ENCODE results near the gene KHDC4.

DNA sequence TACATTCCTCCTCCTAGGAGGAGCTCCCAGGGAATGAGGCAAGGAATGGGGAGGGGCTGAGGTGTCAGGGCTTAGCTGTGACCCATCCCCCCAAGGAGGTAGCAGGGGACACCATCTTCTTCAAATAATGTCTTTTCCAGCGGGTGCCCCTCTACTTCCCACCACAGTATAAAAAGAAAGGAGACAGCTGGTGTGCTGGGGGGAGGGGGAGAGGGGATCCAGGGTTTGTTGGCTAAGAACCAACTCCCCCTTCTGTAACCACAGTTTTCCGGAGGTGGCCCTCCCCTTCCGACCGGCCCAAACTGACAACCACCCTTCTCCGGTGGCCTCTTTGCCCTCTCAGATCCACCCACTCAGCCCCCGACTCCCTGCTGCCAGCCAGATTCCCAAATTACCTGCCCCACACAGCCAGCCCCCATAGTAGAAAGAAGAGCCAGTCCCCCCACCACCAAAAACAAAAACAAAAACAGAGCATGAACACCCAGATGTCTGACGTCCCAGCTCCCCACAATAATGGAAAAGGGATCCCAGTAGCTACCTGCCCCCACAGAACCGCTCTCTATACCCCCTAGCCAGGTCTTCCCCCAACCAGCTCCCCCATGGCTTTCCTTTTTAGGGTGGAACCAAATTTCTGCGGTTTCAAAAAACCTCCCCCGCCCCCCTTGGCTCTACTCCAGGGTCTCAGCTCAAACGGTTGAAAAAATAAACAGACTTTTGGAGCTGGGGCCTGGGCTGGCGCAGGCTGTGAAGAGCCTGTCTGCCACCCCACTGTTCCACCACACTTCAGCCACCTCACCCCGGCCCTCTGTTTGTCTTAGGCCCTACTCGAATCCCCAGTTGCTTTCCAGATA, 42.1 kb upstream of the KHDC4 start:
- TF ChIP-seq, protein P1, sequence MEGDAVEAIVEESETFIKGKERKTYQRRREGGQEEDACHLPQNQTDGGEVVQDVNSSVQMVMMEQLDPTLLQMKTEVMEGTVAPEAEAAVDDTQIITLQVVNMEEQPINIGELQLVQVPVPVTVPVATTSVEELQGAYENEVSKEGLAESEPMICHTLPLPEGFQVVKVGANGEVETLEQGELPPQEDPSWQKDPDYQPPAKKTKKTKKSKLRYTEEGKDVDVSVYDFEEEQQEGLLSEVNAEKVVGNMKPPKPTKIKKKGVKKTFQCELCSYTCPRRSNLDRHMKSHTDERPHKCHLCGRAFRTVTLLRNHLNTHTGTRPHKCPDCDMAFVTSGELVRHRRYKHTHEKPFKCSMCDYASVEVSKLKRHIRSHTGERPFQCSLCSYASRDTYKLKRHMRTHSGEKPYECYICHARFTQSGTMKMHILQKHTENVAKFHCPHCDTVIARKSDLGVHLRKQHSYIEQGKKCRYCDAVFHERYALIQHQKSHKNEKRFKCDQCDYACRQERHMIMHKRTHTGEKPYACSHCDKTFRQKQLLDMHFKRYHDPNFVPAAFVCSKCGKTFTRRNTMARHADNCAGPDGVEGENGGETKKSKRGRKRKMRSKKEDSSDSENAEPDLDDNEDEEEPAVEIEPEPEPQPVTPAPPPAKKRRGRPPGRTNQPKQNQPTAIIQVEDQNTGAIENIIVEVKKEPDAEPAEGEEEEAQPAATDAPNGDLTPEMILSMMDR (IDR thresholded peaks at IDR 0.05): no peak
- TF ChIP-seq POLR2A (IDR thresholded peaks at IDR 0.05): peak in 1 of 2 donors; percentile 27

Data from vagina (tissue), 2 donors.